ENCODE results near the gene GCFC2. TPM values are rescaled to one million over a fixed set of nuclear protein-coding genes. Genes with fewer than 3 reads are reported as not detected.

GCFC2 gene
- 10 to 100 TPM; 15.5 to 44.9 TPM for total RNA-seq
- 10 to 100 TPM in 1 of 2 donors, 1 to 10 TPM in 1; 9.5 to 25.4 TPM for polyA plus RNA-seq
- long read RNA-seq, donor 1, full-length matches to known transcripts: 3 of 99 reads
- long read RNA-seq, donor 1, partial matches to known transcripts: 59 of 99 reads
- long read RNA-seq, donor 1, other reads (novel, unspliced or antisense): 37 of 99 reads
- long read RNA-seq, donor 2, partial matches to known transcripts: 0 of 1 reads
- long read RNA-seq, donor 2, other reads (novel, unspliced or antisense): 0 of 1 reads
- long read RNA-seq, donor 3, partial matches to known transcripts: 7 of 9 reads
- long read RNA-seq, donor 3, other reads (novel, unspliced or antisense): 0 of 9 reads
- long read RNA-seq, donor 4, partial matches to known transcripts: 0 of 1 reads
- long read RNA-seq, donor 4, other reads (novel, unspliced or antisense): 0 of 1 reads
- long read RNA-seq, donor 5, partial matches to known transcripts: 34 of 73 reads
- long read RNA-seq, donor 5, other reads (novel, unspliced or antisense): 37 of 73 reads

DNA sequence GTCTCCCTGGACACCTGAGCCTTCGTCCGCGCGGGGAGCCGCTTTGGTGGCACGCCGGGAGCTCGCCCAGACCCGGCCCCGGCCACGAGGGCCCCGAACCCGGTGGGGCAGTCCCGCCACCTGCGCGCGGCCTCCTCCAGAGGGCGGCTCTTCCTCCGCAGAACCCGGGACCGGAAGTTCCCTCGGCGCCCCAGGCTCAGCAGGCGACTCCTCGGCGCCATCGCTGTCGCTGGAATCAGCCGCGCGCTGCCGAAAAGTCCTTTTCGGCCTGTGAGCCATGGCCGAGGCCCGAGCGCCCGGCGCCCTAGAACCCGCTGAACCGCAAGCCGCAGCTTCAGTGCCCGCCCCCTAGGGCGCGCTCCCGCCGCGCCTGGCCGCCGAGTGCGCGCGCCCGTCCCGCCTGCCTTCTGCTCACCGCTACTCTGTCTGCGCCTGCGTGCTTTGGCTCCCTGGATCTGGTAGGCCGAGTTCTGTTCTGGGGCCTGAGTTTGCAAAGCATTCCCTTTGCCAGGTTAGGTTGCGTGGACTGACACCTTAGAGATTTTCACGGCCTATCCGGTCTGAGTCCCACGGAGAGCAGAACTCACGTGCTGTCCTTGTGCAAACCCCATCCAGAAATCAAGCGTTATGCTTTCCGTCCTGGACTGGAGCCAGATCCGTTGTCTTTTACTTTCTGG, at the start of gene GCFC2:
Gene GCFC2, minus strand, starts transcription at position 339 of the 677 bp plus-strand sequence. Its CDS starts 60 bp downstream, at position 279.
- peak; percentile 98 for ATAC-seq (ENCODE audit: insufficient read depth, low FRiP score)
- TF ChIP-seq, protein P1, sequence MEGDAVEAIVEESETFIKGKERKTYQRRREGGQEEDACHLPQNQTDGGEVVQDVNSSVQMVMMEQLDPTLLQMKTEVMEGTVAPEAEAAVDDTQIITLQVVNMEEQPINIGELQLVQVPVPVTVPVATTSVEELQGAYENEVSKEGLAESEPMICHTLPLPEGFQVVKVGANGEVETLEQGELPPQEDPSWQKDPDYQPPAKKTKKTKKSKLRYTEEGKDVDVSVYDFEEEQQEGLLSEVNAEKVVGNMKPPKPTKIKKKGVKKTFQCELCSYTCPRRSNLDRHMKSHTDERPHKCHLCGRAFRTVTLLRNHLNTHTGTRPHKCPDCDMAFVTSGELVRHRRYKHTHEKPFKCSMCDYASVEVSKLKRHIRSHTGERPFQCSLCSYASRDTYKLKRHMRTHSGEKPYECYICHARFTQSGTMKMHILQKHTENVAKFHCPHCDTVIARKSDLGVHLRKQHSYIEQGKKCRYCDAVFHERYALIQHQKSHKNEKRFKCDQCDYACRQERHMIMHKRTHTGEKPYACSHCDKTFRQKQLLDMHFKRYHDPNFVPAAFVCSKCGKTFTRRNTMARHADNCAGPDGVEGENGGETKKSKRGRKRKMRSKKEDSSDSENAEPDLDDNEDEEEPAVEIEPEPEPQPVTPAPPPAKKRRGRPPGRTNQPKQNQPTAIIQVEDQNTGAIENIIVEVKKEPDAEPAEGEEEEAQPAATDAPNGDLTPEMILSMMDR (IDR thresholded peaks at IDR 0.05; ENCODE audit: control extremely low read depth, extremely low read depth): no peak
- WGBS, 2 donors: 1 to 2% methylated on average over 54 to 66 of the region's 66 CpGs

DNA sequence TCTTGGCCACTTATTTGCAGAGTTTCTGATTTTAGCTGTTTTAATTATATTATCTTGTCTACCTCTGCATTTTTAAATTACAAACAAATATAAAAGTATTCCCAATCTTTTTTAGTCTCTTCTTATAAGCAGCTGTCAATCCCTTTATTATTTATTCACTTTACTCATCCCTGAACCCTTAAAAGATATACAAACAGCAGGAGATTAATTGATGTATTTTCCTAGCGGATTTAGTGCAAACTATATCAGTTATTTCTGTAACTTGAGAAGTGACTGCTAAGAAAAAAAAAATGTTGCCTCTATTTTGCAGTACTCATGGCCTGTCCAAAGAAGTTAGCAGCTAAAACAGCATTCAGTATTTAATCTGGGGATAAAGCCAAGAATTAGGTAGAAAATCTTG, 42.1 kb upstream of the GCFC2 start:
- DNase-seq: no peak
- H3K4me1 ChIP-seq (ENCODE audit: control insufficient read depth in 5 of 5, insufficient read depth in 5 of 5, low read length in 5 of 5): peaks cover 0 to 6% (median 0%) of the 10 kb centered on the region in 5 donors
- peaks cover 0 to 3% (median 0%) of the 10 kb centered on the region in 4 donors for H3K9me3 ChIP-seq (ENCODE audit: control insufficient read depth in 4 of 4, insufficient read depth in 3 of 4, low read length in 3 of 4)
- H3K4me3 ChIP-seq: no peak overlapping the region
- no peaks in the 10 kb centered on the region for H3K27me3 ChIP-seq (ENCODE audit: control insufficient read depth in 3 of 3, insufficient read depth in 3 of 3, low read length in 2 of 3)
- ATAC-seq (ENCODE audit: insufficient read depth, low FRiP score): no peak
- 68 to 77% methylated on average over 1 of the region's 1 CpG for WGBS, 2 donors
- TF ChIP-seq, protein P1 (IDR thresholded peaks at IDR 0.05; ENCODE audit: control extremely low read depth, extremely low read depth): no peak
- H3K9ac ChIP-seq (ENCODE audit: insufficient read depth in 1 of 2, low read length in 2 of 2): no peak overlapping the region
- no peak overlapping the region for H3K27ac ChIP-seq (ENCODE audit: low read depth in 1 of 2, low read length in 1 of 2)
- H3K36me3 ChIP-seq (ENCODE audit: control insufficient read depth in 4 of 4, insufficient read depth in 4 of 4, low read length in 4 of 4): no peaks in the 10 kb centered on the region

More for the DNA sequence above, at the start of gene GCFC2:
- peaks cover 1 to 6% (median 4%) of the 10 kb centered on the region in 4 donors for H3K36me3 ChIP-seq (ENCODE audit: control insufficient read depth in 4 of 4, insufficient read depth in 4 of 4, low read length in 4 of 4)
- peaks cover 0 to 22% (median 4%) of the 10 kb centered on the region in 5 donors for H3K4me1 ChIP-seq (ENCODE audit: control insufficient read depth in 5 of 5, insufficient read depth in 5 of 5, low read length in 5 of 5)
- peak within 1 kb of the TSS; percentile 94 for H3K27ac ChIP-seq (ENCODE audit: low read depth in 1 of 2, low read length in 1 of 2)
- peak within 1 kb of the TSS; percentile 78 to 87 for H3K9ac ChIP-seq (ENCODE audit: insufficient read depth in 1 of 2, low read length in 2 of 2)
- H3K27me3 ChIP-seq (ENCODE audit: control insufficient read depth in 3 of 3, insufficient read depth in 3 of 3, low read length in 2 of 3): no peaks in the 10 kb centered on the region
- peak; percentile 91 to 95 (median 92) for DNase-seq
- no peaks in the 10 kb centered on the region for H3K9me3 ChIP-seq (ENCODE audit: control insufficient read depth in 4 of 4, insufficient read depth in 3 of 4, low read length in 3 of 4)
- H3K4me3 ChIP-seq: peak within 1 kb of the TSS; percentile 59

DNA sequence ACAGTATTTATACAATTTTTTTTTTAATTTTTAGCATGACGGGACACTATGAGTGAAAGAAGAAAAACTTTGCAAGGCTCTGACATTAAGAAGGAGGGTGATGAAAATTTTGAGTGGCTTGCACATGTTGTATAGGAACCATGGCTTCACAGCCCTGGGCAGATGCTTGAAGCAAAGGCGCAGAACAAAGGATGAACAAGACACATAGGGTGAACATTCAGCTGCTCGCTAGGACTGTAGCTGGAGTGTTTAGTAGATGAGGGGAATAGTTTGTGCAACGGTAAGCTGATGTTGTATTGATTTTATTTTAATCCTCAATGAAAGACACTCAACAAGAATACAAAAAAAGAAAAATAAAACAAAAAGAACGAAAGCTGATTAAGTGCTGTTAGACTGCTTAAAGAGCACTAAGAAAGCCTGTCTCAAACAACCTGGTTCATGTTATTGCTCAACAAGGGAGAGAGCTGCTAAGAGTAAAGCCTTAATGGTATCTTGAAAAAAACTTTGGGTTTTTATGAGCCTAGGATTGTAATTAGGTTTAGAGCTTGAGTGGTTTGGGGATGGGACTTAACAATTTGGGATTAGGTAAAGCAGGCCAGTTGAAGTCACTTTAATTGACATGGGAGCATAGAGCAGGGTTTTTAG, 41.2 kb upstream of the GCFC2 start:
- WGBS, 2 donors: 82 to 85% methylated on average over 5 of the region's 5 CpGs

More for the DNA sequence above, 41.2 kb upstream of the GCFC2 start:
- DNase-seq: no peak
- Histone ChIP-seq H3K4me3 (no peak overlapping the region), H3K27me3 (ENCODE audit: control insufficient read depth in 3 of 3, insufficient read depth in 3 of 3, low read length in 2 of 3) (no peaks in the 10 kb centered on the region), H3K9ac (ENCODE audit: insufficient read depth in 1 of 2, low read length in 2 of 2) (no peak overlapping the region), H3K27ac (ENCODE audit: low read depth in 1 of 2, low read length in 1 of 2) (no peak overlapping the region), H3K36me3 (ENCODE audit: control insufficient read depth in 4 of 4, insufficient read depth in 4 of 4, low read length in 4 of 4) (no peaks in the 10 kb centered on the region), H3K4me1 (ENCODE audit: control insufficient read depth in 5 of 5, insufficient read depth in 5 of 5, low read length in 5 of 5) (peaks cover 0 to 6% (median 0%) of the 10 kb centered on the region in 5 donors), H3K9me3 (ENCODE audit: control insufficient read depth in 4 of 4, insufficient read depth in 3 of 4, low read length in 3 of 4) (peaks cover 0 to 3% (median 0%) of the 10 kb centered on the region in 4 donors)
- no peak for ATAC-seq (ENCODE audit: insufficient read depth, low FRiP score)
- TF ChIP-seq, protein P1 (IDR thresholded peaks at IDR 0.05; ENCODE audit: control extremely low read depth, extremely low read depth): no peak
